ENCODE results near the gene NME3.

- TF ChIP-seq CTCF (conservative IDR thresholded peaks at IDR 0.05) (no peak), ZFX (IDR thresholded peaks at IDR 0.05) (no peak)
These were observed 21.9 kb downstream of the NME3 start for GRCh38 chr16:1749152-1750117.
